Inferior parietal cortex (tissue), 1 donor: Measurements from ENCODE around the gene CDHR5.

ENCODE experiments used
- DNase-seq: peaks from one replicate; pipeline ENCODE4 v3.0.0-alpha.2; 2016; ENCODE audit errors: extremely low spot score

CDHR5 gene

DNA sequence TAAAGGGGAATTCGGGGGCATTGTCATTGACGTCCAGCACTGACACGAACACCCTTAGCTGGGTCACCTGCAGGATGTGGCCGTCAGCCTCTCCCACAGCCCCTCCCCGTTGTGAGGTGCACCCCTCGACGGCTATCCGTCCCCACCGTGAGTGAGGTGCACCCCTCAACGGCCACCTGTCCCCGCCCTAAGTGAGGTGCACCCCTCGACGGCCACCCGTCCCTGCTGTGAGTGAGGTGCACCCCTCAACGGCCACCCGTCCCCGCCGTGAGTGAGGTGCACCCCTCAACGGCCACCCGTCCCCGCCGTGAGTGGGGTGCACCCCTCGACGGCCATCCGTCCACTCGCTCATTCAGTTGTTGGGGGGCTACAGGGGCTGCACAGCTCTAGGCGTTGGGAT is 2.9 kb downstream of the CDHR5 start:
- no peak for DNase-seq

DNA sequence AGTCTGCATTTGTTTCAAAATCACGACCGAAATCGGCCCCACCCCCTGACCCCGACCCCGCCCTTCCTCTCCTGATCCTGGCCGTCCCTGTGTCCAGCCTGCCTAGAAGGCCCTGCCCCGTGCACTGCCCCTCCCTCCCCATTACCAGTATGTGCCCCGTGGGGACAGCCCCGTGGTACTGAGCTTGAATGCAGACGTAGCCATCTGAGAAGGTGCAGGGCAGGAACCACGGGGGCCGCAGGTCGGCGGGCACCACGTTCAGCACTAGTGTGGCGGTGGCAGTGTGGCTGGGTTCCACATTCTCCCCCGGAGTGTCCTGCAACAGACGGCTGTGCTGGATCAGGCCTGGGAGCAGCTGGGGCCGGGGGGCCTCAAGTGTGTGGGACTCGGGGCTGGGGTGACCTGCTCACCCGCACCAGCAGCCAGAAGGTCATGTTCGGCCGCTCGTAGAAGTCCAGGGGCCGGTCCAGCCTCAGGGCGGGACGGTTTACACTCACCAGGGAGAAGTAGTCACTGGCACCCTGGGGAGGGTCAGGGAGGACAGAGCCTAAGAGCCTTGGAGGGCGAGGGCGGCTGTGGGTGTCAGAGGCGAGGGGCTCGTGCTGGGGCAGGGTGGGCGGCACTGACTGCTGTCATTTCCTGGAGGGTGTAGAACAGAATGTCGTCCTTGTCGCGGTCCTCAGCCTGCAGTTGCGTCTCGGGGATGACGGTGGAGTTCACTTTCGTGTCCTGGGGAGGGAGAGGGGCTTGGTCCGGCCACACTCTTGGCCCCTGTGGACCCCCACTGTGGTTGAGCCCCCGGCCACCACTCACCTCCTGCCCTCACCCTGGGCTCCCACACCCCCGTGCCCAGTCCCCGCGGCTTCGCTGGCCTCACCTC is 3.6 kb downstream of the CDHR5 start:
- no peak for DNase-seq

- DNase-seq: no peak
These were observed 4.6 kb downstream of the CDHR5 start for GRCh38 chr11:620201-620600.

- DNase-seq: no peak
These were observed 5.1 kb downstream of the CDHR5 start for GRCh38 chr11:619628-620050.

- no peak for DNase-seq
These were observed 5.7 kb downstream of the CDHR5 start for GRCh38 chr11:618856-619627.

DNA sequence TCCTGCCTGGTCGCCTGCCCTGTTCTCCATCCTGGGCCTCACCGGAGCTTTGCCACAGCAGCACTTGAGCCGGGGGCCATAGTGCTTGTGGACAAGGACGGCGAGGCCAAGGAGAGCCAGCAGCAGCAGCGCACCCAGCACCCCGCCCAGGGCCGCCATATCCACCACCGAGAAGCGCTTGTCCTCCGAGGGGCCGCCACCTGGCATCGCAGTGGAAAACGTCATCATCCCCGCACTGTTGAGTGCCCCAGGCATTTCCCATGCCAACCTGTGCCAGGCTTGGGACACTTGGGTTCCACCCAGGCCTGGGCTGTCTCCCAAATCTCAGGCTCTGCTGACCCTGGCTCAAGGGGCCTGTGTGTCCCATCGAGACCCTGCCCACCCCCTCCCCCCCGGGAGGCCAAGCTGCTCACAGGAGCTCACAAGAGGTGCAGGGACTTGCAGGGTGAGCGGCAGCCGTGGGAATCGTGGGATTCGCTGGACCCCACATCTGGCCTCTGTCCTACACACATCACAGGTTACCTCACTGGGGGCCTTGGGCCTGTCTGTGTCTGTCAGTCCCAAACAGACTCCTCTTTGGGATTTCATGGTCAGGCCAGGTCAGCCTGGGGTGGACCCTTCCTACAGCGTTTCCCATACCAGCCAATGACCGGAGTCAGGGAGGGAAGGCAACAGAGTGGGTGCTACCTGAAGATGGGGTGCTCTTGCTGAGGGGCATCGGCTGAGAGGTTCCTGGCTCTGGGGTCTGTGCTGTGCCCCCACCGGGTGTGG is 6.7 kb downstream of the CDHR5 start:
- no peak for DNase-seq

DNA sequence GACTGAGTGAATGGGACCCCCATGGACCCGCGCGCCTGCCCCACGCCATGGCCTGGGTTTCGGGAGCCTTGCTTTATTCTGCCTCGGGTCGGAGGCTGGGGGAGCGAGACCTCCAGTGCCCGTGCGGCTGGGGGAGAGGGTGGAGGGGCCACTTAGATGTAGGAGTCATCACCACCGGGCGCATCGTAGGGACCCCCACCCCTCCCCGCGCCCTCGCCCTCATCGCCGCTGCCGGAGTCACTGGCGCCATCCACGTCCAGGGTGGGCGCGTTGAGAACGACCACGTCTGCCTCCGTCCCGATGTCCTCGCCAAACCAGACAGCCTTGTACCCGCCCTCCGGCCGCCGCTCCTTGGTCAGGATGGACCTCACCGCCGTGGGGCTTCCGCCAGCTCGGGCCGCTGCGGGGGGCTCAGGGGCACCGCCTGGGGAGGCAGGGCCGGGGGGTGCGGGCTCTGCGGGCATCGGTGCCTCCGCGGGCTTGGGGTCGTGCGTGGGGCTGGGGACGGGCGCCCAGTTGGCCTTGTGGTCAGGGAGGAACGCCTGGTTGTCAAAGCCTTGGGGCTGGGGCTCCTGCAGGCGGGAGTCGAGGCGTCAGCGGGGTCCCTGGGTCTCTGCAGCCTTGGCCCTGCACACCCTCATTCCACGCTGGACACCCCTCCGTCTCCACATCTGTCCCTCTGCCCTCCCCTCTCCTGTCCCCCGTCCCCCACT is 7.4 kb downstream of the CDHR5 start:
- no peak for DNase-seq

DNA sequence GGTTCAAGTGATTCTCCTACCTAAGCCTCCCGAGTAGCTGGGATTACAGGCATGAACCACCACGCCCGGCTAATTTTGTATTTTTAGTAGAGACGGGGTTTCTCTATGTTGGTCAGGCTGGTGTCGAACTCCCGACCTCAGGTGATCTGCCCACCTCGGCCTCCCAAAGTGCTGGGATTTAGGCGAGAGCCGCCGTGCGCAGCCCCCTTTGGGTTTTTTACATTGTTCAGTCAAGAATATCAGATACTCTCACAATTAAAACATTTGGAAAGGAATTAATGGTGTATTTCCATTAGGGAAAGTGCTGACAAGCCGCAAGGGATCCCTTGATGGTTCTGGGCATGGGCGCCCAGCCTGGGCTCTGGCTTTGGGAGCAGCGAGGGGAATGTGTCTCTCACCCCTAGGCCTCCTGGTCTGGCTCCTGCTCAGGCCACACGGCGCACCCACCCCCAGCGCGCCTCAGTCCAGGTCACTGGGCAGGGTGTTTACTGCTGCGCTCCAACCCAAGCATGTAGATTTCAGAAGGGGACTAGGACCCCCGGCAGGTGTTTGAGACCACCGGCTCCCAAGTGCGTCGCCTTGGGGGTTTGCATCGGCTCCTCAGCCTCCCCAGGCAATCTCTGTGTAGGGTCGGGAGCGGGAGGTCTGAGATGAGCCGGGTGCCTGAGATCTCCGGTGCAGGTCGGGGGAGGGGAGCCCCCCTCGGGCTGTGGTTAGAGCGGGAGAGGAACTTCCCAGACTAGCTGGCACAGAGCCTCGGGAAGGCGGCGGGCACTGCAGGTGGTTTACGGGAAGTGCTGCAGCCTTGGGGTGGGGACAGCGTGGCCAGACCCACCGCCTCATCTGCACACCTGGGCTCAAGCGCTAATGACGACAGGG is 8.2 kb downstream of the CDHR5 start:
- no peak for DNase-seq

- DNase-seq: peak; percentile 80
These were observed 9.0 kb downstream of the CDHR5 start, which contains the start of gene IRF7 for GRCh38 chr11:615504-616319. Gene IRF7 (minus strand): TSS chr11:615950. CDS start chr11:615364, 586 bp downstream.

DNA sequence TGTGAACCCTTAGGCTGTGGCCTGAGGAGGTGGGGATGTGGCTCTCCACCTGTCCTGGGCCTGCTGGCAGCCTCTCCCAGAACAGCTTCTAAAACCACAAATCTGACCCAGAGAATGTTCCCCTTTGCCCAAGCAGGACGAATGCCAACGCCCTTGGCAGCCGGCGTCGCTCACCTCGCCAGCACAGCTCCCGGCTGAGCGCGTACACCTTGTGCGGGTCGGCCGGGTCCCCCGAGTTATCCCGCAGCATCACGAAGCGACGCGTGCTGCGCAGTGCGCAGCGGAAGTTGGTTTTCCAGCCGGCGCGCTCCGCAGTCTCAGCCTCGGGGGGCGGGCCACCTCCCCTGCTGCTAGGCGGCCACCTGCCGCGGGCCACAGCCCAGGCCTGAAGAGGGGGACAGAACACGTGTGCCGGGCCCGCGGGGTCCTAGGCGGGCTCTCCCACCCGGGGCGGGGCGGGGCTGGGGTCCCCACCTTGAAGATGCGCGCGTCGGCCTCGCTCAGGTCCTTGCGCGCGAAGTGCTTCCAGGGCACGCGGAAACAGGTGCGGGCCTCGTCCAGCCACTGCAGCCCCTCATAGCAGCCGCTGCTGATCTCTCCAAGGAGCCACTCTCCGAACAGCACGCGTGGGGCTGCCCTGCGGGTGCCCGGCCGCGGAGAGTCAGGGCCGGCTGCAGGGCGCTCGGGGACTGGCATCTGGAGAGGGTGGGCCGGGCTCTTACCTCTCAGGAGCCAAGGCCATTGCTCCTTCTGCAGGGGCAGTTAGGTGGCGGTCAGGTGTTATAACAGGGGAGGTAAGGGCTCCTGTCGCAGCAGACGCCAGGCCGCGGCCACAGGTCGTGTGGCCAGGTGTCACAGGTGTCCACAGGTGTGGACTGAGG is 9.9 kb downstream of the CDHR5 start:
- DNase-seq: no peak

GRCh38 chr11:614021-614622 is 10.6 kb downstream of the CDHR5 start:
- DNase-seq: no peak

- DNase-seq: no peak
These were observed 11.3 kb downstream of the CDHR5 start for GRCh38 chr11:613369-613968.

- DNase-seq: no peak
These were observed 11.8 kb downstream of the CDHR5 start for GRCh38 chr11:612961-613300.

DNA sequence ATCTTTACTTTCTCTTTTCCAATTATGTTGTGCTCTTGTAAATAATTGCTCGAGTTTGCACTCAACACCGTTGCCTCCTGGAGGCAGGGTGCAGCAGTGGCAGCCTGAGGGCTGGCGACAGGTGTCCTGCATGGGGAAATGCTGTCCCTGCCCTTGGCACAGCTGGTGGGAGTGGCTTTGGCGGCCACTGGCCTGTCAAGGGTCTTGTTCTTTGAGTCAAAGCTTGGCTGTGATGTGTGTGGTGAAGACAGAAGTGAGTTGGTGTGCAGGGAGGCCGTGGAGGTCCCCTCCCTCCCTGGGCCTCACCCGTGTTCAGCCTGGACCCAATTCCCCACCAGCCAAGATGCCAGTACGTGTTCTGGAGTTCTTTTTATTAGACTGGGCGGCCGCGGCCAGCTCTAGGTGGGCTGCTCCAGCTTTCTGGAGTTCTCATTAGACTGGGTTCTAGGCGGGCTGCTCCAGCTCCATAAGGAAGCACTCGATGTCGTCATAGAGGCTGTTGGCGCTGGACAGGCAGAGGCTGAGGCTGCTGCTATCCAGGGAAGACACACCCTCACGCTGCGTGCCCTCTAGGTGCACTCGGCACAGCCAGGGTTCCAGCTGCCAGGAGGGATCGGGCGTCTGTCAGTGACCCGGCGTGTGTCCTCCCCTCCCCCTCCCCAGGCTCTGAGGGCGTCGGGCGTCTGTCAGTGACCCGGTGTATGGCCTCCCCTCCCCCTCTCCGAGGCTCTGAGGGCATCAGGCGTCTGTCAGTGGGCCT is 12.4 kb downstream of the CDHR5 start:
- DNase-seq: no peak

DNA sequence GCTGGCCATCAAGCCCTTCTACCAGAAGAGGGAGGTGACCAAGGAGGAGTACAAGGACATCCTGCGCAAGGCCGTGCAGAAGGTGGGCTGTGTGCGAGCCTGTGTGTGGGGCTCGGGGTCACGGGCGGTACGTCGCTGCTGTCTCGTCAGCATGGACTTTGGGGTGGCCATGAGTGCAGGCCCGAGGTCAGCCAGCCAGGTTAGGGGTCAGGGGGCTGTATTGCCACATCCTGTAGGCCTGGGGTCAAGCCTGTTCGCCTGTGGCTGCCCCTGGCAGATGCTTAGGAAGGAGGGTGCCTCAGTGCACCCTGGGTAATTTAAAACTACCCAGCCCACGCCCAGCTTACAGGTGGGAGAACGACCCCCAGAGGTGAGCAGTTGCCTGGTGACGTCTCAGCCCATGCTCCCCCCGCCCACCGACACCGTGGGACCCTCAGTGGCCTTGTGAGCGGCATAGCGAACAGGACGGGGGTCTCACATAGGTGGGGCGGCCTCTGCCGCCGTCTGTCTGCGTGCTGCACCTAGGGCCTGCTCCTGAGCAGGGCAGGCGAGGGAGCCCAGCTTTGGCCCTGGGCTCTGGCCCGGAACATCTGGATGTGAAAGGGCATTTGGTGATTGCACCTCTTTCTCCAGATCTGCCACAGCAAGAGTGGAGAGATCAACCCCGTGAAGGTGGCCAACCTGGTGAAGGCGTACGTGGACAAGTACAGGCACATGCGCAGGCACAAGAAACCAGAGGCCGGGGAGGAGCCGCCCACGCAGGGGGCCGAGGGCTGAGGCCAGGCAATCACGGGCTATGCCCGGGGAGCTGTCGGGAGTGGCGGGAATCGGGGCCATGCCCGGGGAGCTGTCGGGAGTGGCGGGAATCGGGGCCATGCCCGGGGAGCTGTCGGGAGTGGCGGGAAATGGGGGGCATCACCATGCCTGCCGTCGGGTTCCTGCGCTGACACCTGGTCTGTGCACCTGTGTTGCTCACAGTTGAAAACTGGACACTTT is 13.5 kb downstream of the CDHR5 start:
- no peak for DNase-seq
